ENCODE measurements around the gene SNX24. TPM values are rescaled to one million over a fixed set of nuclear protein-coding genes. Genes with fewer than 3 reads are reported as not detected.

SNX24 gene
- total and polyA plus RNA-seq, 2 of the 4 experiments (the other 2 are of a cell fraction), result 13.8 to 15.0 TPM

DNA sequence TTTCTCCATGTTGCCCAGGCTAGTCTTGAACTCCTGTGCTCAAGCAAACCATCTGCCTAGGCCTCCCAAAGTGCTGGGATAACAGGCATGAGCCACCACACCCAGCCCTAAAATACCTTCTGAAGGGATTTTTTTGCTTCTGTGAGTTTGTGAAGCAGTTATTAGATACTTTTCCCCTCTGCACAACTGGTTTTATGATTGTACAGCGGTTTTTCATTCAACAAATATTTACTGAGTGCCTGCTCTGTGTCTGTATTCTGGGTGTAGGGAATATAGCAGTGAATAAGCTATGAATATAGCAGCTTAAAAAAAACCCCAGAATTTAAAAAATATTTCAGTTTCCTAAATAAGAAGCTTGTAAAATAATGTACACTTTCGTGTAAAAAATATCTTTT lies 2.3 kb downstream of the SNX24 start:
- Histone ChIP-seq H2BK5ac (ENCODE audit: low read depth, low read length, poor library complexity, severe bottlenecking) (no peak overlapping the region), H4K8ac (ENCODE audit: low read depth in 2 of 2, low read length in 2 of 2) (no peak overlapping the region), H4K20me1 (ENCODE audit: insufficient read depth, low read length) (no peaks in the 10 kb centered on the region; the same call in none of the 2 replicates), H2BK15ac (ENCODE audit: low read depth, low read length) (no peak overlapping the region), H3K4ac (ENCODE audit: low read depth, low read length) (no peak overlapping the region), H2AFZ (replicated peaks; ENCODE audit: low read length, poor library complexity) (no peak overlapping the region), H2BK20ac (ENCODE audit: low read depth, low read length) (no peak overlapping the region), H3K79me1 (ENCODE audit: low read depth in 1 of 2, low read length in 2 of 2) (peaks cover 15 to 32% of the 10 kb centered on the region in 2 experiments), H3K27me3 (ENCODE audit: control insufficient read depth, insufficient read depth, low read length) (no peaks in the 10 kb centered on the region), H2AK5ac (ENCODE audit: low read depth, low read length) (no peak overlapping the region), H2BK120ac (ENCODE audit: low read depth, low read length) (no peak overlapping the region), H2AK9ac (replicated peaks; ENCODE audit: low read depth, low read length, poor library complexity) (no peak overlapping the region), H3K9me3 (ENCODE audit: control insufficient read depth, insufficient read depth, low read length) (no peaks in the 10 kb centered on the region), H3K23ac (ENCODE audit: low read depth, low read length) (no peak overlapping the region), H3K4me1 (ENCODE audit: control insufficient read depth, insufficient read depth, low read length) (peaks cover 5% of the 10 kb centered on the region), H3K4me3 (ENCODE audit: insufficient read depth, low read depth, low read length) (no peak overlapping the region), H3K9ac (ENCODE audit: low read depth, low read length) (no peak overlapping the region), H3K9me1 (ENCODE audit: insufficient read depth, low read length) (peaks cover 6% of the 10 kb centered on the region), H3K27ac (ENCODE audit: insufficient read depth, low read length) (no peak overlapping the region), H4K91ac (ENCODE audit: insufficient read depth, low read depth, low read length) (no peak overlapping the region), H3K18ac (ENCODE audit: low read depth, low read length) (no peak overlapping the region), H3K56ac (ENCODE audit: extremely low read depth, insufficient read depth, low read length) (no peak overlapping the region), H3K14ac (replicated peaks; ENCODE audit: low read depth, low read length) (no peak overlapping the region), H3K36me3 (ENCODE audit: control insufficient read depth, insufficient read depth, low read length) (no peaks in the 10 kb centered on the region), H3K4me2 (ENCODE audit: low read depth, low read length) (no peak overlapping the region), H4K5ac (ENCODE audit: low read depth, low read length) (no peak overlapping the region)
- in situ Hi-C loops (cut with MboI; ENCODE audit: low sequenced_read_pairs) (loop anchor here (10.0 kb wide), 1 partner anchor 307 kb away; no protein-coding TSS in a partner anchor), intact Hi-C loops (cut with micrococcal nuclease) (loop anchor here (2.0 to 10.0 kb wide), 3 partner anchors 73 to 333 kb away; partner anchors contain the start of gene SNX2), dilution Hi-C loops (cut with HindIII; ENCODE audit: low sequenced_read_pairs, unreplicated experiment) (no loop called here)
- CTCF ChIA-PET, result no interaction called here
- DNase-seq, result no peak
- TF ChIP-seq MXI1 (IDR thresholded peaks at IDR 0.05; ENCODE audit: borderline replicate concordance, low read depth, low read length) (no peak), RFX5 (IDR thresholded peaks at IDR 0.05; ENCODE audit: low read depth, low read length) (no peak), RAD21 (IDR thresholded peaks at IDR 0.05; ENCODE audit: low read length) (no peak), MAZ (IDR thresholded peaks at IDR 0.05; ENCODE audit: borderline replicate concordance, low read depth, low read length) (no peak), USF2 (IDR thresholded peaks at IDR 0.05; ENCODE audit: low read depth, low read length) (no peak), SMC3 (IDR thresholded peaks at IDR 0.05; ENCODE audit: low read depth, low read length) (no peak), FOS (IDR thresholded peaks at IDR 0.05; ENCODE audit: low read depth, low read length) (no peak), NFE2L2 (IDR thresholded peaks at IDR 0.05; ENCODE audit: low read depth, low read length) (no peak), BHLHE40 (IDR thresholded peaks at IDR 0.05; ENCODE audit: low read depth, low read length) (no peak), RCOR1 (IDR thresholded peaks at IDR 0.05; ENCODE audit: insufficient replicate concordance, low read length) (no peak), ELK1 (IDR thresholded peaks at IDR 0.05; ENCODE audit: borderline replicate concordance, low read depth, low read length) (no peak), CHD1 (IDR thresholded peaks at IDR 0.05; ENCODE audit: low read depth, low read length) (no peak), MAFK (IDR thresholded peaks at IDR 0.05; ENCODE audit: low read depth, low read length) (no peak), POLR2A (IDR thresholded peaks at IDR 0.05; ENCODE audit: low read depth, low read length) (no peak), CEBPB (IDR thresholded peaks at IDR 0.05; ENCODE audit: low read depth, low read length) (no peak)
- TF ChIP-seq, protein P1, sequence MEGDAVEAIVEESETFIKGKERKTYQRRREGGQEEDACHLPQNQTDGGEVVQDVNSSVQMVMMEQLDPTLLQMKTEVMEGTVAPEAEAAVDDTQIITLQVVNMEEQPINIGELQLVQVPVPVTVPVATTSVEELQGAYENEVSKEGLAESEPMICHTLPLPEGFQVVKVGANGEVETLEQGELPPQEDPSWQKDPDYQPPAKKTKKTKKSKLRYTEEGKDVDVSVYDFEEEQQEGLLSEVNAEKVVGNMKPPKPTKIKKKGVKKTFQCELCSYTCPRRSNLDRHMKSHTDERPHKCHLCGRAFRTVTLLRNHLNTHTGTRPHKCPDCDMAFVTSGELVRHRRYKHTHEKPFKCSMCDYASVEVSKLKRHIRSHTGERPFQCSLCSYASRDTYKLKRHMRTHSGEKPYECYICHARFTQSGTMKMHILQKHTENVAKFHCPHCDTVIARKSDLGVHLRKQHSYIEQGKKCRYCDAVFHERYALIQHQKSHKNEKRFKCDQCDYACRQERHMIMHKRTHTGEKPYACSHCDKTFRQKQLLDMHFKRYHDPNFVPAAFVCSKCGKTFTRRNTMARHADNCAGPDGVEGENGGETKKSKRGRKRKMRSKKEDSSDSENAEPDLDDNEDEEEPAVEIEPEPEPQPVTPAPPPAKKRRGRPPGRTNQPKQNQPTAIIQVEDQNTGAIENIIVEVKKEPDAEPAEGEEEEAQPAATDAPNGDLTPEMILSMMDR (conservative IDR thresholded peaks at IDR 0.05; ENCODE audit: low read depth, low read length), result no peak
- no peak for ATAC-seq (ENCODE audit: low read depth)
- POLR2A ChIA-PET (ENCODE audit: unreplicated experiment), result no interaction called here
- WGBS, 2 experiments (ENCODE audit: extremely low coverage in 2 of 2, insufficient read length in 1 of 2), result no CpG with 5 or more reads among the region's 2 CpGs
- BruUV-seq (replicated peaks), result no TSS peak
